ENCODE results near the gene SYNJ2BP.

DNA sequence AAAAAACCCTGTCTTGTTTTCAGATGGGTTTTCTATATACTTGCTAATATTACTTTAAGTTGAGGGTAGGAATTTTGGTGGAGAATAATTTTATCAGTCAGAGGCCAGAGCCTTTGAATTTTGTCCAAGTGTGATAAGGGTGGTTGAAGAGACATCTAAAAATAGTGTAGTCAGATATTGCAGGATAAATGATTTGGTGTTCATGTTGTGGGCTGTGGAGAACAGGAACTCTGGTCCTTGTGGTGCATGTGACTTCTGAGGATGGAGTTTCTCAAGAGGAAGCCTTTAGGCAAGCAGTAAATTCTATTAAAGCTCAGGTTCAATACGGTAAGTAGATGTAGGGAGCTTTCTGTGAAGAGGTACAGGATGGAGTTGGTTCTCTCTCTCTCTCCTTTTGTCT, 37.8 kb upstream of the SYNJ2BP start:
- TF ChIP-seq POLR2A (IDR thresholded peaks at IDR 0.05), result no peak
- TF ChIP-seq, protein P1, sequence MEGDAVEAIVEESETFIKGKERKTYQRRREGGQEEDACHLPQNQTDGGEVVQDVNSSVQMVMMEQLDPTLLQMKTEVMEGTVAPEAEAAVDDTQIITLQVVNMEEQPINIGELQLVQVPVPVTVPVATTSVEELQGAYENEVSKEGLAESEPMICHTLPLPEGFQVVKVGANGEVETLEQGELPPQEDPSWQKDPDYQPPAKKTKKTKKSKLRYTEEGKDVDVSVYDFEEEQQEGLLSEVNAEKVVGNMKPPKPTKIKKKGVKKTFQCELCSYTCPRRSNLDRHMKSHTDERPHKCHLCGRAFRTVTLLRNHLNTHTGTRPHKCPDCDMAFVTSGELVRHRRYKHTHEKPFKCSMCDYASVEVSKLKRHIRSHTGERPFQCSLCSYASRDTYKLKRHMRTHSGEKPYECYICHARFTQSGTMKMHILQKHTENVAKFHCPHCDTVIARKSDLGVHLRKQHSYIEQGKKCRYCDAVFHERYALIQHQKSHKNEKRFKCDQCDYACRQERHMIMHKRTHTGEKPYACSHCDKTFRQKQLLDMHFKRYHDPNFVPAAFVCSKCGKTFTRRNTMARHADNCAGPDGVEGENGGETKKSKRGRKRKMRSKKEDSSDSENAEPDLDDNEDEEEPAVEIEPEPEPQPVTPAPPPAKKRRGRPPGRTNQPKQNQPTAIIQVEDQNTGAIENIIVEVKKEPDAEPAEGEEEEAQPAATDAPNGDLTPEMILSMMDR (IDR thresholded peaks at IDR 0.05), result no peak

All from heart left ventricle (tissue), 13 donors.